GM12874 (cell line): Measurements from ENCODE around the gene GALNT18.

Experiments
- CTCF ChIP-seq: IDR thresholded peaks from 2 replicates; pipeline ENCODE4 v1.5.1; 2011; ENCODE audit warnings: low read depth, mild to moderate bottlenecking, control low read depth, low read length, moderate library complexity; ENCODE audit not compliant: insufficient read depth

The GALNT18 gene

GRCh38 chr11:11406652-11407051 is 215.2 kb downstream of the GALNT18 start:
- no peak for TF ChIP-seq CTCF

GRCh38 chr11:11403763-11404725 is 217.8 kb downstream of the GALNT18 start:
- TF ChIP-seq CTCF: no peak

- no peak for TF ChIP-seq CTCF
Observed at GRCh38 chr11:11401960-11402535, 219.8 kb downstream of the GALNT18 start.

- TF ChIP-seq CTCF: no peak
Observed at GRCh38 chr11:11400635-11401232, 221.1 kb downstream of the GALNT18 start.

- TF ChIP-seq CTCF: no peak
Observed at GRCh38 chr11:11400121-11400520, 221.7 kb downstream of the GALNT18 start.

GRCh38 chr11:11397781-11398180 is 224.0 kb downstream of the GALNT18 start:
- no peak for TF ChIP-seq CTCF

- no peak for TF ChIP-seq CTCF
Observed at GRCh38 chr11:11397036-11397415, 224.8 kb downstream of the GALNT18 start.
